Heart left ventricle (tissue), 16 donors: ENCODE results near the gene EPHA8. TPM values are rescaled to one million over a fixed set of nuclear protein-coding genes. Genes with fewer than 3 reads are reported as not detected.

Experiments
- ATAC-seq, 4 donors: fragments of 200-7000 bp; cut with Tn5 transposase; one replicate each; pipeline ENCODE4 v1.9.1; 2020 to 2022; ENCODE audit warnings: moderate library complexity in 4 of 4, mild to moderate bottlenecking in 3 of 4, moderate number of reproducible peaks in 1 of 4
- DNase-seq, 5 donors: peaks; one replicate each; pipeline ENCODE4 v3.0.0-alpha.2; 2020
- H3K27ac ChIP-seq, 12 donors: fragments of 200-600 bp; sonication (generic) in 4 of 12; one replicate each; pipeline versions ENCODE4 v1.5.0 to v1.8.0; 2016 to 2022; ENCODE audit warnings: mild to moderate bottlenecking in 2 of 12
- H3K27me3 ChIP-seq, 9 donors: fragments of 200-600 bp; sonication (generic) in 2 of 9; one replicate each; pipeline versions ENCODE4 v1.5.1 to v1.8.0; 2016 to 2022; ENCODE audit warnings: mild to moderate bottlenecking in 3 of 9
- H3K36me3 ChIP-seq, 9 donors: fragments of 200-600 bp; sonication (generic) in 2 of 9; one replicate each; pipeline versions ENCODE4 v1.5.0 to v1.8.0; 2018 to 2022; ENCODE audit warnings: mild to moderate bottlenecking in 2 of 9
- H3K4me1 ChIP-seq, 12 donors: fragments of 200-600 bp; sonication (generic) in 4 of 12; one replicate each; pipeline versions ENCODE4 v1.5.0 to v1.8.0; 2016 to 2022; ENCODE audit warnings: mild to moderate bottlenecking in 3 of 12
- H3K4me3 ChIP-seq, 12 donors: fragments of 200-600 bp; sonication (generic) in 4 of 12; one replicate each; pipeline versions ENCODE4 v1.5.0 to v1.8.0; 2017 to 2022; ENCODE audit warnings: mild to moderate bottlenecking in 9 of 12, moderate library complexity in 4 of 12
- H3K9me3 ChIP-seq, 12 donors: fragments of 200-600 bp; sonication (generic) in 4 of 12; one replicate each; pipeline versions ENCODE4 v1.5.0 to v1.8.0; 2016 to 2022; ENCODE audit warnings: mild to moderate bottlenecking in 1 of 12
- CTCF ChIP-seq, 12 donors: fragments of 200-600 bp; sonication (generic) in 4 of 12; IDR thresholded peaks; one replicate each; pipeline versions ENCODE4 v1.5.0 to v1.8.0; 2018 to 2022; ENCODE audit warnings: antibody characterized with exemption in 12 of 12, mild to moderate bottlenecking in 5 of 12
- POLR2A ChIP-seq, 2 donors: fragments of 450-650 bp; IDR thresholded peaks; one replicate each; pipeline ENCODE4 v1.6.1; 2017; ENCODE audit warnings: antibody characterized with exemption in 2 of 2, mild to moderate bottlenecking in 2 of 2, moderate library complexity in 2 of 2
- WGBS, 4 donors: extraction: QIAGEN DNeasy Blood & Tissue Kit in 2 of 4; methylation state at CpG; one replicate each; pipeline versions ENCODE4 v1.1.5 to v1.1.7; 2013 to 2018; 5-methylcytosine and 5-hydroxymethylcytosine counted together
- intact Hi-C, 10 donors: fragments of 100-400 bp; cut with DNase I; formaldehyde crosslinking; loops; one replicate each; pipeline versions ENCODE4 v1.11.1 to v1.14.2; 2022
- polyA plus RNA-seq, 2 donors: library from polyadenylated mRNA; stranded (reverse); fragments of 200-250 nt; gene quantifications; one replicate each; pipeline ENCODE4 v1.2.3, GENCODE V29; 2013
- total RNA-seq, 9 donors: library from RNA; depleted of rRNA in 2 of 9; stranded (reverse); fragments of >200 nt in 2 of 9; fragmentation: NEBNext Ultra II Directional in 3 of 9; extraction: Animal tissue kit (Norgen Biotek cat#: 25700) in 3 of 9; gene quantifications; one replicate each; pipeline versions ENCODE4 v1.1.0 to v1.2.4, GENCODE V29; 2016 to 2023
- donor health status: ischemic (EF 13 %, LVEDD 7.1; RV severe dilation, severe dysfunction).
- donor health status: healthy with polysubstance abuse.
- donor health status: DM: no; HTN: yes; CAD: no.
- donor health status: DM: no; HTN: no; CAD: no.
- donor health status: ischemic (EF 25% LVEDD 6.9; RV normal size, moderate dysfunction).
- donor health status: ischemic (EF 25% LVEDD 5.7; RV mildly dilated, moderate dysfunction).
- donor health status: healthy.
- donor health status: DM: yes; HTN: yes; CAD: no.
- donor health status: ischemic (EF 35%, LVEDD 5.7; RV mildly dilated, moderate dysfunction).
- donor health status: nonischemic (EF 11% LVEDD 7.7; RV severe dilation, severe dysfunction).
- donor health status: DM: yes; HTN: yes; CAD: no.
- donor health status: PGD.
- donor health status: ischemic (EF 29% LVEDD 5.4; RV normal size, mild dysfunction).
- donor health status: nonischemic (EF 23%, LVEDD 6.1; RV moderate dilation, normal function).

The EPHA8 gene
- total and polyA plus RNA-seq, 11 donors, result 0.08 to 0.12 TPM; not detected in 9

DNA sequence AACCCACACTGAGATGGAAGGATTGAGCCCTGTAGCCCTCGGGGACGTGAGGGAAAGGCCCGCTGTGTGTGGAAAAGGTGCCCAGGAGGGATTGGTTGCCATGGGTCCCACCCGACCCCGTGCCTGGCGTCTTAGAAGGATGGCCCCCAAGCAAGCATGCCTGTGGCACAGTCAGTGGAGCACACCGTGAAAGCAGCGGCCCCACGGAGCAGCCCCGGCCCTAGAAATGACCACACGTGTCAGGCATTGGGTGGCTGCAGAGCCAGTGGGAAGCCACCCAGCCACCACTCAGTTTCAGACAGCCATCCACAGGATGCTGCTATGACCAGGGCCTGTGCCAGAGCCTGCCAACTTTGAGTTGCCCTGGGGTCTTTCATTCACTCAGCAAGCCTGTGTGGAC is 13.3 kb upstream of the EPHA8 start:
- intact Hi-C loops, result no loop called here
- H3K27ac ChIP-seq, result no peak overlapping the region
- 77 to 82% (median 79%) methylated on average over 3 to 11 of the region's 11 CpGs for WGBS, 4 donors
- no peaks in the 10 kb centered on the region for H3K9me3 ChIP-seq
- peaks cover 3 to 56% (median 19%) of the 10 kb centered on the region in 9 donors for H3K27me3 ChIP-seq
- no peak for DNase-seq
- H3K4me1 ChIP-seq, result no peaks in the 10 kb centered on the region
- TF ChIP-seq CTCF (IDR thresholded peaks at IDR 0.05) (no peak), POLR2A (IDR thresholded peaks at IDR 0.05) (no peak)
- no peak for ATAC-seq
- H3K36me3 ChIP-seq, result no peaks in the 10 kb centered on the region
- H3K4me3 ChIP-seq, result no peak overlapping the region

GRCh38 chr1:22551591-22551990 is 11.7 kb upstream of the EPHA8 start:
- TF ChIP-seq CTCF (IDR thresholded peaks at IDR 0.05) (no peak), POLR2A (IDR thresholded peaks at IDR 0.05) (no peak)
- 63 to 72% (median 65%) methylated on average over 17 of the region's 17 CpGs for WGBS, 4 donors
- H3K4me1 ChIP-seq, result no peaks in the 10 kb centered on the region
- no peak overlapping the region for H3K4me3 ChIP-seq
- intact Hi-C loops, result no loop called here
- ATAC-seq (no peak), DNase-seq (no peak)
- H3K36me3 ChIP-seq, result no peaks in the 10 kb centered on the region
- no peaks in the 10 kb centered on the region for H3K9me3 ChIP-seq
- peaks cover 4 to 61% (median 19%) of the 10 kb centered on the region in 9 donors for H3K27me3 ChIP-seq
- H3K27ac ChIP-seq, result no peak overlapping the region

DNA sequence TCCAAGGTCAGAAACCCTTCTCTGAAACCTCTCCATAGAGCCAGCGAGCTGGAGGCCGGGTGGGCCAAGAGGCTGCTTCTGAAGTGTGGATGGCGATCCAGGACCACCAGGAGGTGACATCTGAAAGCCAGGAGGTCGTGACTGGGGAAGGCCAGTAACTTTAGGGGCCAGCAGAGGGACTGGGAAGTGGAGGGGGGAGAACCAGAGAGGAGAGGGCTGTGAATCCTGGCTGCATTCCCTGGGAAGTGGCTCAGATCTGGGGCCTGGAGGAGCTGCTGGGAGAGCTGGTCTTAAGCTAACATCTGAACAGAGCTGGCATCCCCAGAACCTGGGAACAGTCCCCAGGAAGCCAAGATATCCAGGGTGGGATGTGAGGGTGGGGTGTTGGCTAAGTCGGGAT is 11.3 kb upstream of the EPHA8 start:
- ATAC-seq, result no peak
- intact Hi-C loops, result no loop called here
- Histone ChIP-seq H3K4me1 (no peaks in the 10 kb centered on the region), H3K27me3 (peaks cover 4 to 65% (median 22%) of the 10 kb centered on the region in 9 donors), H3K9me3 (no peaks in the 10 kb centered on the region), H3K36me3 (no peaks in the 10 kb centered on the region), H3K4me3 (no peak overlapping the region), H3K27ac (no peak overlapping the region)
- no peak for DNase-seq
- TF ChIP-seq CTCF (IDR thresholded peaks at IDR 0.05), result no peak
- no peak for TF ChIP-seq POLR2A (IDR thresholded peaks at IDR 0.05)
- 50 to 69% (median 59%) methylated on average over 5 of the region's 5 CpGs for WGBS, 4 donors

DNA sequence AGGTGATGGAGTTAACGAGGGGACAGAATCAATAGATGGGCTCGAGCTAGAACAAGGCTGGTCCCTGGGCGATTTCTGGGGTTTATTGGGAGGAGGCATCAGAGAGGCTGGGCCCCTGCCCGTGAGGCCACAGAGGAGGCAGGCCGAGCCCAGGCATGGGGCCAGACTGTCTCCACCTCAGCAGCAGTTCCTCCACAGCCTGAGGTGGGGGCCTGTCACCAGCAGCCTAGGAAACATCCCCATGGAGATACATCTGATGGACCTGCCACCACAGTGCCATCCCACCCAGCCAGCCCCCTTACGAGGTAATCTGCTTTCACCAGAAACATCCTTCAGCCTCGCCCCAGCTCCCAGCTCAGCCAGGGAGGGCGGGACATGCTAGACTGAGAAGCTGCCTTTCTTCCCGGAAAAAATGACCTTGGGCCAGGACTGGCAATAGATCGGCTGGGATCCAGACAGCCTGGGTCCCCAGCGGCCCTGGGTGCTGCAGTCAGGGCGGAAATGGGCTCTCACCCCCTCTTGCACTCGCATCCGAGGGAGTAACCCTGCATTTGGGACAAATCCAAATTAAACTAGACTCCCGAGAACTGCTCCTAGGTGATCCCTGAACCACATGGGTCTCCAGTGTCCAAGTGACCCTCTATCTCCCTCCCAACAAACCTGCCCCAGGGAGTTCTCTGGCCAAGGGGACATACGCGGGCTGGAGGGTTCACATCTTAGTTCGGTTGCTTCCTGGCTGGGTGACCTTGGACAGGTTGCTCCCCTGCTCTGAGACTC is 10.0 kb upstream of the EPHA8 start:
- Histone ChIP-seq H3K4me3 (no peak overlapping the region), H3K36me3 (no peaks in the 10 kb centered on the region), H3K27ac (no peak overlapping the region), H3K4me1 (no peaks in the 10 kb centered on the region), H3K9me3 (no peaks in the 10 kb centered on the region), H3K27me3 (peaks cover 4 to 73% (median 23%) of the 10 kb centered on the region in 9 donors)
- WGBS, 4 donors, result 44 to 55% (median 53%) methylated on average over 16 to 18 of the region's 18 CpGs
- TF ChIP-seq CTCF (IDR thresholded peaks at IDR 0.05), result no peak
- no peak for TF ChIP-seq POLR2A (IDR thresholded peaks at IDR 0.05)
- intact Hi-C loops, result no loop called here
- ATAC-seq (no peak), DNase-seq (no peak)
